Lower lobe of right lung (tissue), 2 donors: Measurements from ENCODE around the gene HPGD. TPM values are rescaled to one million over a fixed set of nuclear protein-coding genes. Genes with fewer than 3 reads are reported as not detected.

ENCODE experiments used
- ATAC-seq, 2 donors: fragments of 200-7000 bp; cut with Tn5 transposase; one replicate each; pipeline ENCODE4 v1.9.1; 2020 to 2022; ENCODE audit warnings: mild to moderate bottlenecking in 2 of 2, moderate library complexity in 2 of 2
- DNase-seq: peaks from one replicate; pipeline ENCODE4 v3.0.0-alpha.2; 2020
- H3K27ac ChIP-seq: fragments of 200-600 bp; one replicate; pipeline ENCODE4 v1.8.0; 2022
- H3K27me3 ChIP-seq: fragments of 200-600 bp; one replicate; pipeline ENCODE4 v1.8.0; 2022; ENCODE audit warnings: low read depth
- H3K36me3 ChIP-seq: fragments of 200-600 bp; one replicate; pipeline ENCODE4 v1.8.0; 2022; ENCODE audit warnings: mild to moderate bottlenecking
- H3K4me1 ChIP-seq: fragments of 200-600 bp; one replicate; pipeline ENCODE4 v1.8.0; 2022
- H3K4me3 ChIP-seq: fragments of 200-600 bp; one replicate; pipeline ENCODE4 v1.8.0; 2022; ENCODE audit warnings: mild to moderate bottlenecking
- H3K9me3 ChIP-seq: fragments of 200-600 bp; one replicate; pipeline ENCODE4 v1.8.0; 2022
- CTCF ChIP-seq: fragments of 200-600 bp; IDR thresholded peaks from one replicate; pipeline ENCODE4 v1.8.0; 2022; ENCODE audit warnings: antibody characterized with exemption, mild to moderate bottlenecking
- intact Hi-C: fragments of 100-400 bp; cut with DNase I; formaldehyde crosslinking; loops from one replicate; pipeline ENCODE4 v1.11.0; 2022
- long read RNA-seq: library from polyadenylated mRNA; unstranded; transcript quantifications from one replicate; pipeline ENCODE4 v2.0.0, GENCODE V29; 2021
- total RNA-seq: library from RNA; stranded (reverse); fragmentation: NEBNext Ultra II Directional; extraction: Animal tissue kit (Norgen Biotek cat#: 25700); gene quantifications from one replicate; pipeline ENCODE4 v1.2.1, GENCODE V29; 2021
- donor health status: DM: no; HTN: yes; CAD: no; lungs with severe emphysema.

Gene HPGD
- 87.2 TPM for total RNA-seq
- long read RNA-seq, transcript HPGD-202 (7 exons, 3,027 nt): major isoform, 153 of 197 reads
- long read RNA-seq, partial matches to known transcripts: 24 of 197 reads
- long read RNA-seq, other reads (novel, unspliced or antisense): 10 of 197 reads

GRCh38 chr4:174522183-174523024 lies at the start of gene HPGD:
HPGD (minus strand) TSS chr4:174522488; CDS start chr4:174522451, 37 bp downstream.
- DNase-seq: peak; percentile 88
- Histone ChIP-seq H3K27me3 (peaks cover 11% of the 10 kb centered on the region), H3K36me3 (no peaks in the 10 kb centered on the region), H3K4me1 (peaks cover 11% of the 10 kb centered on the region), H3K4me3 (peak within 1 kb of the TSS; percentile 71), H3K27ac (peak within 1 kb of the TSS; percentile 87), H3K9me3 (no peaks in the 10 kb centered on the region)
- TF ChIP-seq CTCF: no peak
- peak; percentile 86 to 93 for ATAC-seq
- intact Hi-C loops: no loop called here

GRCh38 chr4:174564529-174564928 lies 42.2 kb upstream of the HPGD start:
- no peak overlapping the region for H3K4me3 ChIP-seq
- H3K27me3 ChIP-seq: no peaks in the 10 kb centered on the region
- no peaks in the 10 kb centered on the region for H3K9me3 ChIP-seq
- ATAC-seq (no peak), DNase-seq (no peak)
- H3K36me3 ChIP-seq: no peaks in the 10 kb centered on the region
- no peak for TF ChIP-seq CTCF
- no peak overlapping the region for H3K27ac ChIP-seq
- H3K4me1 ChIP-seq: no peaks in the 10 kb centered on the region
- intact Hi-C loops: no loop called here

- intact Hi-C loops: no loop called here
- no peak for TF ChIP-seq CTCF
- Histone ChIP-seq H3K27ac (no peak overlapping the region), H3K4me3 (no peak overlapping the region), H3K4me1 (no peaks in the 10 kb centered on the region), H3K27me3 (no peaks in the 10 kb centered on the region), H3K36me3 (no peaks in the 10 kb centered on the region), H3K9me3 (no peaks in the 10 kb centered on the region)
- no peak for DNase-seq
- no peak for ATAC-seq
Measured at GRCh38 chr4:174563399-174563798, 41.1 kb upstream of the HPGD start.

- H3K27me3 ChIP-seq: no peaks in the 10 kb centered on the region
- H3K4me3 ChIP-seq: no peak overlapping the region
- H3K4me1 ChIP-seq: no peaks in the 10 kb centered on the region
- H3K27ac ChIP-seq: no peak overlapping the region
- H3K36me3 ChIP-seq: no peaks in the 10 kb centered on the region
- ATAC-seq: no peak
- intact Hi-C loops: no loop called here
- DNase-seq: no peak
- H3K9me3 ChIP-seq: no peaks in the 10 kb centered on the region
- TF ChIP-seq CTCF: no peak
Measured at GRCh38 chr4:174561560-174561959, 39.3 kb upstream of the HPGD start.

GRCh38 chr4:174559894-174560293 lies 37.6 kb upstream of the HPGD start:
- Histone ChIP-seq H3K4me3 (no peak overlapping the region), H3K27me3 (no peaks in the 10 kb centered on the region), H3K9me3 (no peaks in the 10 kb centered on the region), H3K36me3 (no peaks in the 10 kb centered on the region), H3K4me1 (no peaks in the 10 kb centered on the region), H3K27ac (no peak overlapping the region)
- DNase-seq (no peak), ATAC-seq (no peak)
- intact Hi-C loops: no loop called here
- no peak for TF ChIP-seq CTCF
